GM15510 (cell line): Measurements from ENCODE around the gene LCE1E.

ENCODE experiments used
- POLR2A ChIP-seq: IDR thresholded peaks from 3 replicates; pipeline ENCODE4 v1.6.1; 2011; ENCODE audit warnings: borderline replicate concordance; ENCODE audit not compliant: insufficient read length; ENCODE audit errors: extremely low read depth

Gene LCE1E

GRCh38 chr1:152786077-152786476 is at the start of gene LCE1E:
Gene LCE1E (plus strand): TSS chr1:152786257. CDS start chr1:152787300, 1,043 bp downstream.
- TF ChIP-seq POLR2A = no peak

DNA sequence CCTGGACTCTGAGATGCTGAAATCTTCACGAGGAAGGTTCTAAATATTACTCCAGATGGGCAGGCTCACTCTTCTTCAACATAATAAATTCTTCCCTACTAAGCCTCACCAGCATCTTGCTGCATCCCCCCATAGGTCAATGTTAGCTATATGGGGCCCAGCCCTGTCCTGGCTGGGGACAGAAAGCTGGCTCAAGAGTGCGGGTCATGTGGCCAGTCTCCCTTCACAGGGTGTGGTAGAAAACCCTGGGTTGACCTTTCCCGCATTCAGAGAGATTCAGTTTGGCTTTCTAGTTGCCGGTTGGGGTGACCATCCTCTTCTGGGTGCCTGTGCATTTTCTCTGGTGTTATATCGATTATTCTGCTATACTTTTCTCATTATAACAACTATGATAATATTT is 48.1 kb upstream of the LCE1E start:
- no peak for TF ChIP-seq POLR2A

DNA sequence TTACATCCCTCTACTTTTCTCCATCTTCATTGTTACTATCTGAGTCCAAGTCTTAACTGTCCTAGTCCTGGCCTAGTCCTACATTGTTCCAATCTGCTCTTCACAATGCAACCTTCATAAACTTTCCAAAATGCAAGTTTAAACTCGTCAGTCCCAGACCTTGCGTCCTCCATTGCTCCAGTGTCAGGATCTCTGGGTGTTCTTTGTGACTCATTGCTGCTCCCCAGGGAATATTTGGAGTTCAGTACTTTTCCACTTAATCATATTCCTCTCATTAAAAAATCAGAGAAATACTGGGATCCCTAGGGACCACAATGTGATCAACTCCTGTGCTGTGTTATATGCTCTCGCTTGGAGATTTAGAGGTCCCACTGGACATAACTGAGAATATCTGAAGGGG is 46.2 kb upstream of the LCE1E start:
- TF ChIP-seq POLR2A = no peak

GRCh38 chr1:152741656-152742055 is 44.4 kb upstream of the LCE1E start:
- no peak for TF ChIP-seq POLR2A

DNA sequence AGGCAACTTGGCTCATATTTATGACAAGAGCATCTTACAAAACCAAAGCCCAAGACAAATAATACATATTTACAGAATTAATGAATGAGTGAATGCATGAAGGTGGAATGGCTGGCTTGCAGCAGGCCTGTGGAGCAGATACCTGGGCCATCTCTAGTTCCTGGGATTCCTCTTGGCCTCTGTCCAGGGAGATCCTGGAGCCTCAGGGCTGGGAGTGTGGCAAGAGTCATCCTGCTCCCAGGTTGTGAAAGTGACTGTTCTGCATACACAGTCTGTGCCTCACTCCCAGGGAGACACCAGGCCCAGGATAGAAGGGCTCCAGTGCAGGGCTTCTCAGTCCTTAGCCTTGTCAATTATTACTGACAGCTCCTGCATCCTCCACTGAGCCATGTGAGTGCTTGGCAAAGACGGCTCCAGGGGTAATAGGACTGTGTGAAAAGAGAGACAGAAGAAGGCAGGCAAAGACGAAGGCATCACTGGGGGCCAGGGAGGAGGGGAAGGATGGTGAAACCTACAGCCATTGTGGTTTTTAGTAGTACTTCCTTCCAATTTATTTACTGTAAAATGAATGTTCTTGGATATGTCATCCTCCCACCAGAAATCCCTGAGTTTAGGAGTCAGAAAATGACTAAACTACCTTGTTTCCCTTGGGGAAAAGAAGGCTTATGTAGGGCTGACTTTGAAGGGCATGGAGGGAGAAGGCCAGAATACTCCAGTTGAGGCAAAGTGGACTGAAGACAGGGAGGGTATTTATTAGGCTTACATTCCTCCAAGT is 42.5 kb upstream of the LCE1E start:
- no peak for TF ChIP-seq POLR2A

DNA sequence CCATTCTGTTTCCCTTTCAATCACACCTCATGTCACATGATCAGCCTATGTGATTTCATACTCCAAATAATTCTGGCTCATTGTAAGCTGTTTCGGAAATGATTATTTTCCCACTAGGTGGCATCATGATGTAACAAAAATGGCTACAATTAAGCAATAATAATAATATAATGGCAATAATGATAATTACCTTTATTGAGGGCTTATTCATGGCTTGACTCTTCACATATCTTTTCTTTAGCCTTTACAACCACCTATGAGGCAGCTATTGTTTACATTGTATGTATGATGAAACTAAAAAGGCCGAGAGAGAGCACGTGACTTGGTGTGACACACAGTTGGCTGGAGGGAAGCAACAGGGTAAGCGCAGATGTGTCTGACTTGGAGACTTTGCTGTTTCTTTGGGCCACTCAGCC is 40.8 kb upstream of the LCE1E start:
- TF ChIP-seq POLR2A = no peak

DNA sequence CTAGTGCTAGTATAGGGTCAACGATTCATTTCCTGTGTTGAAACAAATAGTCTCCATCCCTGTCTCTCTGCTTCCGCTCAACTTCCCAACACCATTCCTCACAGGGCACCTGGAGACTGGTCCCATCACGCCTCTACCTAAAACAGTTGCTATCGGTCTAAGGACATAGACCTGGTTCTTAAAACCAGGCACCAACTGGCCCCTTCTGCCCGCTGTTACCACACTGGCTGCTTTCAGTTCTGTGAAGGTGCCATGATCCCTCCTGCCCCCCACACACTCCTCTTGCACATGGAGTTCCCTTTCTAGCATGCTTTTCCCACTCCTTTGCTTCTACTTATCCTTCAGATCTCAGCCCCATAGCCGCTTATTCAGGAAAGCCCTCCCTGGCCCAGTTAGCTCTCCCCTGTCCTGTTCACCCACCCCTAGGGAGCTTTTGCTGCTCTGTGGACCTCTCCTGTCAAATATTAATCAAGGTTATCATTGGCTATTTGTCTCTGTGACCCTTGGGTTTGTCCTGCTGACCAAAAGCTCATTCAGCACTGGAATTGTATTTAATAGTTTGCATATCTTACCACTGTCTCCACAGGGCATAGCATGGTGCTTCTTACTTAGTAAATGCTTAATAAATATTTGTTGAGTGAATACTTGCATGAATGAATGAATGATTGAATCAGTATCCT is 40.2 kb upstream of the LCE1E start:
- no peak for TF ChIP-seq POLR2A

DNA sequence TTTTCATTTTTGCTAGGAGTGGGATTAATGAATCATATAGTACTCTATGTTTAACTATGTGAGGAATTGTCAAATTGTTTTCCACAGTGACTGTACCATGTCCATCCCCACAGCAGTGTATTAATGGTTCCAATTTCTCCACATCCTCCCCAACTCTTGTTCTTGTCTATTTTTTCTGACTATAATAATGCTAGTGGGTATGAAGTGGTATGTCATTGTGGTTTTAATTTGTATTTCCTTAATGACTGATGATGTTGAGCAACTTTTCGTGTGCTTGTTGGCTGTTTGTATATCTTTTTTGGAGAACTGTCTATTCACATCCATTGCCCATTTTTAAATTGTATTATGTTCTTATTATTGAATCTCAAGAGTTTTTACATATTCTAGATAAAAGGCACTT is 38.2 kb upstream of the LCE1E start:
- no peak for TF ChIP-seq POLR2A

- TF ChIP-seq POLR2A = no peak
Observed at GRCh38 chr1:152752225-152752624, 33.8 kb upstream of the LCE1E start.

DNA sequence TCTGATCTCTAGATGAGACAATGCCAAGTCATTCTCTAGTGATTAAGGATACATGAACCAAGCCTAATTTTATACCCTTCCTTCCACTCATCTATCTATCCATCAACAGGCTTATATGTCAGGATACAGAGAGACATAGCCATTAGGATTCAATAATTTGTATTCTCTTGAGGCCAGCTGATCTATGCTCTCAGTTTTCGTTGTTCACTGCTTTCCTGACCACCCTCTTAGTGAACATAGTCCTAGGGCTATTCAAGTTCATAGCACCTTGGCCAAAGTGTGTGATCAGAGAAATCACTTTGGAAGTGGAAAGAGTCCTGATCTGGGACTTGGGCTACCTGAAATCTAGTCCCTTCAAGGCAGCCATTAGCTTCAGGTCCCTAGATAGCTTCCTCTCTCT is 32.5 kb upstream of the LCE1E start:
- TF ChIP-seq POLR2A = no peak

GRCh38 chr1:152756872-152757271 is 29.2 kb upstream of the LCE1E start:
- TF ChIP-seq POLR2A = no peak

GRCh38 chr1:152757747-152758146 is 28.3 kb upstream of the LCE1E start, which contains the start of gene KPRP:
Gene KPRP (plus strand): TSS chr1:152758025. CDS start chr1:152759589, 1,564 bp downstream.
- no peak for TF ChIP-seq POLR2A

GRCh38 chr1:152758636-152759035 is 27.4 kb upstream of the LCE1E start:
- no peak for TF ChIP-seq POLR2A

GRCh38 chr1:152759453-152760173 is 26.4 kb upstream of the LCE1E start:
- TF ChIP-seq POLR2A = no peak

DNA sequence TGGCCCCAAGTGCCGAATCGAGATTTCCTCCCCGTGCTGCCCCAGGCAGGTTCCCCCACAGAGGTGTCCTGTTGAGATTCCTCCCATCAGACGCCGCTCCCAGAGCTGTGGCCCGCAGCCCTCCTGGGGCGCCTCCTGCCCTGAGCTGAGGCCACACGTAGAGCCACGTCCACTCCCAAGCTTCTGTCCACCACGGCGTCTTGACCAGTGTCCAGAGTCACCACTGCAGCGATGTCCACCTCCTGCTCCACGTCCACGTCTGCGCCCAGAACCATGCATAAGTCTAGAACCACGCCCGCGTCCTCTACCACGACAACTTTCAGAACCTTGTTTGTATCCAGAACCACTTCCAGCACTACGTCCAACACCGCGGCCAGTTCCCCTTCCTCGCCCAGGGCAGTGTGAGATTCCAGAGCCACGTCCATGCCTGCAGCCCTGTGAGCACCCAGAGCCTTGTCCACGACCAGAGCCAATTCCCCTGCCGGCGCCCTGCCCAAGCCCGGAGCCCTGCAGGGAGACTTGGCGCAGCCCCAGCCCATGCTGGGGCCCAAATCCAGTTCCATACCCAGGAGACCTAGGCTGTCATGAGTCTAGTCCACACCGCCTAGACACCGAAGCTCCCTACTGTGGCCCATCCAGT is 25.4 kb upstream of the LCE1E start:
- TF ChIP-seq POLR2A = no peak

DNA sequence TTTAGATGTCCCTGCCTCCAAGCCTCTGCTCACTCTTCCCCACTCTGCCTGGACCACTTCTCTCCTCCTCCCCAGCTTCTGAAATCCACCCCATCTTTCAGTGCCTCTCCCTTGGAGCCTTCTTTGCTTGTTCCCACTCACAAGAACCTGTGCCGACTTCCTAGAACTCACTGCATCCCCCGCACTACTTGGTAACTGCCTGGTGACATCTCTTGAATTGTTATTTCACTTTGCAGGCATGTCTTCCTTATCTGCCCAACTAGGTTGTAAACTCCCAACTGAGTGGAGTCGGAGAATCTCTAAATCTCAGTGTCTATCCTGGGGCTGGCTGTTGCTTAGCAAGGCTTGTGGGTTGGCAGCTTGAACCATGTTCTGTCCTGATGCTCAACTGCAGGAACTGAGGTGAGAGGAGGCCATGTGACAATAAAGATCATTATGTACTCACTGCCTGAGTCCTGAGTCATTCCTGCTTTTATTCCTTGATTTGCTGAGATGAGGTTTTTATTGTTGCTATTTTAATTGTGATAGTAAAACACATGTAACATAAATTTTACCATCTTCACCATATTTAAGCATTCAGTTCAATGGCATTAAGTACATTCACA is 24.3 kb upstream of the LCE1E start:
- TF ChIP-seq POLR2A = no peak
